ENCODE measurements around the gene HOXA6. TPM values are rescaled to one million over a fixed set of nuclear protein-coding genes. Genes with fewer than 3 reads are reported as not detected.
A peak's percentile ranks its signal among the peaks of the same experiment; 100 is the strongest.

Gene HOXA6
- total RNA-seq, 1 donor from 2014 or later, result 45.6 TPM

DNA sequence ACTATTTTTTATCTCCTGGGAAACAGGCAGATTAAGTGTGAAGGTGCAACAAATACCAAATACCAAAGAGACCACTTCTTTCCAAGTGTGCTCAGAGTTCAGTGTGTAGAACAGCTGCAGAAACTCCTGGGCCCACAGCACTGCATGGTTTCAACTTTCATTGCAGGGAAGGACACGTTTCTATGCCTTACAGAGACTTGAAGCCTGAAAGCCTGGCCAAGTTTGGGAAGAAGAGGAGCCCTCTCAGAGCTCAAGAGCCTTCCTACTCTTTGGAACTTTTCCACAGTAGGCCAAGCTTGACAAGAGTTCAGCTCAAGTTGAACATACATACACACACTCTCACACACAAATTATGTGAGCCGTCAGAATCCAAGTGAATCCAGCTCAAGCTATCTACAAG is 19.5 kb downstream of the HOXA6 start:
- H3K27ac Mint-ChIP-seq, result peak overlapping the region; percentile 100
- no peak for DNase-seq (ENCODE audit: low spot score in 2 of 2, unreplicated experiment in 2 of 2)
- no peaks in the 10 kb centered on the region for H3K27me3 Mint-ChIP-seq (ENCODE audit: low read depth)
- TF ChIP-seq, protein P1, sequence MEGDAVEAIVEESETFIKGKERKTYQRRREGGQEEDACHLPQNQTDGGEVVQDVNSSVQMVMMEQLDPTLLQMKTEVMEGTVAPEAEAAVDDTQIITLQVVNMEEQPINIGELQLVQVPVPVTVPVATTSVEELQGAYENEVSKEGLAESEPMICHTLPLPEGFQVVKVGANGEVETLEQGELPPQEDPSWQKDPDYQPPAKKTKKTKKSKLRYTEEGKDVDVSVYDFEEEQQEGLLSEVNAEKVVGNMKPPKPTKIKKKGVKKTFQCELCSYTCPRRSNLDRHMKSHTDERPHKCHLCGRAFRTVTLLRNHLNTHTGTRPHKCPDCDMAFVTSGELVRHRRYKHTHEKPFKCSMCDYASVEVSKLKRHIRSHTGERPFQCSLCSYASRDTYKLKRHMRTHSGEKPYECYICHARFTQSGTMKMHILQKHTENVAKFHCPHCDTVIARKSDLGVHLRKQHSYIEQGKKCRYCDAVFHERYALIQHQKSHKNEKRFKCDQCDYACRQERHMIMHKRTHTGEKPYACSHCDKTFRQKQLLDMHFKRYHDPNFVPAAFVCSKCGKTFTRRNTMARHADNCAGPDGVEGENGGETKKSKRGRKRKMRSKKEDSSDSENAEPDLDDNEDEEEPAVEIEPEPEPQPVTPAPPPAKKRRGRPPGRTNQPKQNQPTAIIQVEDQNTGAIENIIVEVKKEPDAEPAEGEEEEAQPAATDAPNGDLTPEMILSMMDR (IDR thresholded peaks at IDR 0.05; ENCODE audit: unreplicated experiment), result no peak
- H3K9me3 Mint-ChIP-seq, result no peaks in the 10 kb centered on the region
- H3K4me3 Mint-ChIP-seq, result peak overlapping the region; percentile 88
- H3K4me1 Mint-ChIP-seq, result peaks cover 84% of the 10 kb centered on the region
- peaks cover 24% of the 10 kb centered on the region for H3K36me3 Mint-ChIP-seq

DNA sequence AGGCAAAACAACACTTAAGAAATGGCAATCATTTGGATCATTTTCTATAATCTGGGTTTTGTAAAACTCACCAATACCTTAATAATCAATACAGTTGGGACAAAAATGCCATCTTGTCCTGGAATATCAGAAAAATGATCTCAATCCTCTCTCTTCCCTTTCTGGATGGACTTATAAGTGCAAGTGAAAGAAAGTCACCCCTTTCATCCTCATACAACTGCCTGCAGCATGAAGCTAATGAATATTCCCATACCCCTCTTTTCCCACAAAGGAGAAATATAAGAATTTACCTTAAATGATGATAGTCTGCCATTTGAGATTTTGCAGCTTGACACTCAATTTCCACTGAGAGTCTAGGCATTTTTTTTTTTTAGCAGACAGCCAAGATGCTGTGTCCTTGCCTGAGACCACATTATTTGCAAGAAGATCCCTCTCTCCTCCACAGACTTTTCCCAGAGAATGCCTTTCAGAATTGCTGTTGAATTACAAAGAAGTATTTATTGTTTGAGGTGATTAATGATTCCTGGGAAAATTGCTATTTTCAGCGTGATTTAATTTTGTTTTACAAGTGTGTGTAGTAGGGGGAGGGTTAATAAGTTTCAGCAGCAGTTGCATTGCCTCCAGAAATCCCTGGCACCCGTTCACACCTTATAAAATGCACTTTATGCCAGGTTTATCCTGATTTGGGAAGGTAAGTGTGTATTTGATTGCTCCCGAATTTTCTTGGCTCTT is 20.8 kb downstream of the HOXA6 start:
- TF ChIP-seq, protein P1 (IDR thresholded peaks at IDR 0.05; ENCODE audit: unreplicated experiment), result no peak
- Mint-ChIP-seq H3K4me3 (peak overlapping the region; percentile 88), H3K9me3 (no peaks in the 10 kb centered on the region), H3K27me3 (ENCODE audit: low read depth) (no peaks in the 10 kb centered on the region), H3K27ac (peak overlapping the region; percentile 100), H3K4me1 (peaks cover 86% of the 10 kb centered on the region), H3K36me3 (peaks cover 35% of the 10 kb centered on the region)
- DNase-seq (ENCODE audit: low spot score in 2 of 2, unreplicated experiment in 2 of 2), result no peak

DNA sequence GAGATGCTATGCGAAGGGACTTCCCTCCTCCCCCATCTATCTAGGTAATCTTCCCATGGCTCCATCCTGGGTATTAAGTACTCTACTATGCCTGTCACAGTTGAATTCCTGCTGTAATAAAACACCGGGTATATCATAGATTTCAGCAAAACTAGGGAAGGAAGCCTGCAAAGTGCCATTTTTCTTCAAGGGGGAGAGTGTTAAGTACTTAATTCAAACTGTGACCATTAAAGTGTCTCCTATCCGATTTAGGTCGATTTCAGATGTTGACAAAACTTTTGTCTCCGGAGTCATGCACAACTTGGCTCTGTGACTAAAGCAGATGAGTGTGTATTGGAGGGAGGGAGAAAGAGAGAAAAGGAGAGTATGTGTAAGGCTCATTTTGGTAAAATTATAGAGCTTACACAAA is 21.6 kb downstream of the HOXA6 start:
- no peaks in the 10 kb centered on the region for H3K27me3 Mint-ChIP-seq (ENCODE audit: low read depth)
- H3K4me3 Mint-ChIP-seq, result peak overlapping the region; percentile 88
- H3K36me3 Mint-ChIP-seq, result peaks cover 36% of the 10 kb centered on the region
- TF ChIP-seq, protein P1 (IDR thresholded peaks at IDR 0.05; ENCODE audit: unreplicated experiment), result no peak
- peak overlapping the region; percentile 100 for H3K27ac Mint-ChIP-seq
- H3K9me3 Mint-ChIP-seq, result no peaks in the 10 kb centered on the region
- no peak for DNase-seq (ENCODE audit: low spot score in 2 of 2, unreplicated experiment in 2 of 2)
- peaks cover 86% of the 10 kb centered on the region for H3K4me1 Mint-ChIP-seq

DNA sequence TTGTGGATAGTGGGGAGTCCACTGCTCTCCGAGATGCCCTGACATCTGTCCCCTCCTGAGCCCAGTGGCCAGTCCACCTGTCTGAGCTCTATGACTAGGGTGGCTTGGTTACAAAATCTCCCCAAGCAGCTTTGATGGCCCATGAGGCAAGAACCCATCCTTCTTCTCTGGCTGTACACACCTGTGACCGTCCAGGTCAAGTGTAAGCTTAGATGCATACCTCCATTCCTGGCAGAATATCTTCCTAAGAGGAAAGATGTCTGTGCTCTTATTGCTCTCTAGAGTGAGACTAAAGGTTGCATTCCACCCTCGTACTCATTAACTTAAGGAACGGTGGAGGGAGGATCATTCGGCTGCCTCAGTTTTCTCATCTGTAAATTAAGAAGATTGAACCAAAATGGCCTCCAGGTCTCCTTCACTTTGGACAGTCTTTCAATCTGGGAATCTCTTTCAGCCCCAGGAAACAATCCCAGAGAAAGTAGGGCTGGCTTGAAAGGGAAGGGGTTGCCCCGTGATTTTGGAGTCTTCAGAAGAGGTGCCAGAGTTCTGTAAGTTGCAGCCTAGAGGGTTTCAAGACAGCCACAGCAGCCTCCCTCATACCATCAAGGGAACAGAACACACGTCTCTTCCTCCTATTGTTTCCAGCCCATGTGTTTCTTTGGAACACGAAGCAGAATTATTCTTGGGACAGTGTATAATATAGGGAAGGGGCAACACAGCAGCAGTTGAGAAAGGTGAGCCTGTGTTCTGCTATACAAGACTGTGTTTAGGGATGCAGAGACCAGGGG is 22.5 kb downstream of the HOXA6 start:
- Mint-ChIP-seq H3K9me3 (no peaks in the 10 kb centered on the region), H3K27ac (peak overlapping the region; percentile 100), H3K27me3 (ENCODE audit: low read depth) (no peaks in the 10 kb centered on the region), H3K4me3 (peak overlapping the region; percentile 88), H3K4me1 (peaks cover 95% of the 10 kb centered on the region), H3K36me3 (peaks cover 36% of the 10 kb centered on the region)
- TF ChIP-seq, protein P1 (IDR thresholded peaks at IDR 0.05; ENCODE audit: unreplicated experiment), result no peak
- no peak for DNase-seq (ENCODE audit: low spot score in 2 of 2, unreplicated experiment in 2 of 2)

DNA sequence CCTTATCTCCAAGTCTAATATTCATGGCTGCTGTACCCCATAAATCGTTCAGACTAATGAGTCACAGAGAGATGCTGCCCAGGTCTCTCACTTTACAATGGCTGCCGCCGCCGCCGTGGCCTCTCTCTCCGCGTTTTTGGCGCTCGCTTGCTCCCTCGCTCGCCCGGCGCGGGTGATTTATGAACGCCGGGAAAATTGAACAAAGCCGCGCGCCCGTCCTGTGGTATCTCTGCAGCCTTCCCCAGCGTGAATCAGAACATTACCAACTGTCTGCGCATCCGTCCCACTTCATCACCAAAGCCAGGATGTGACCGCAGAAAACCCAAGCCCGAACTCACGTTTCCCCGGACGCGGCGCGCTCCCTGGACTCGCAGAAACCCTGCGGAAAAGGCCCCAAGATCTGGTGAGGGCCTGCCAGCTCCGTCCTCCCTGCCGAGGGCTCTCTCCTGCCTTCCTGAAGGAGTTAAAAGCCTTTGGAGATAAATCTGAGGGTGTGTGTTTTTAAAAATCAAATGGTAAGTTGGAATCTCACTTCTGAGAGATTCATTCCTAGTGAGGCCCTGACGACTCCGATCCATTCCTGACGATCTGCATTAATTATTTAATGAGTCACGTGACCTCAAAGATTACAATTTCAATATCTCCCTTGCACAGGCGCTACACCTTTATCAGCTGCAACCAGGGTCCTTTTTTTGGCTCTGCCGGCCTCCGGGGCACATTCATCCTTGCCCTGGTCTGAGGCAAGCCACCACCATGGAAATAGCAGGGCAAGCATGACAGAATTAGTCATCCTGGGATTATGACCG is 23.3 kb downstream of the HOXA6 start:
- no peaks in the 10 kb centered on the region for H3K9me3 Mint-ChIP-seq
- peak overlapping the region; percentile 88 for H3K4me3 Mint-ChIP-seq
- DNase-seq (ENCODE audit: low spot score in 2 of 2, unreplicated experiment in 2 of 2), result peak in 1 of 2 experiments; percentile 83

More for the DNA sequence above, 23.3 kb downstream of the HOXA6 start:
- TF ChIP-seq, protein P1 (IDR thresholded peaks at IDR 0.05; ENCODE audit: unreplicated experiment), result no peak
- Mint-ChIP-seq H3K27me3 (ENCODE audit: low read depth) (no peaks in the 10 kb centered on the region), H3K36me3 (peaks cover 36% of the 10 kb centered on the region), H3K27ac (peak overlapping the region; percentile 100), H3K4me1 (peaks cover 100% of the 10 kb centered on the region)
